ENCODE measurements around the gene ADAMTS16.

Gene ADAMTS16

GRCh38 chr5:5369051-5369605, 229.0 kb downstream of the ADAMTS16 start:
- no peak for DNase-seq (ENCODE audit: low read depth in 1 of 2, low spot score in 1 of 2)
